NOMO-1 treated with dmso at 0.1 percent for 144 hours (cell line): ENCODE measurements around the gene FARS2.

Source experiments
- DNase-seq: peaks from one replicate; lab custom pipeline; 2025; ENCODE audit not compliant: unreplicated experiment; lab: John Stamatoyannopoulos, UW

The FARS2 gene

GRCh38 chr6:5248302-5249098, 12.8 kb upstream of the FARS2 start:
- DNase-seq: no peak

- DNase-seq: no peak
These were observed 11.7 kb upstream of the FARS2 start for GRCh38 chr6:5249451-5250122.

- DNase-seq: no peak
These were observed 10.9 kb upstream of the FARS2 start for GRCh38 chr6:5250451-5250850.

- DNase-seq: no peak
These were observed 10.4 kb upstream of the FARS2 start for GRCh38 chr6:5250911-5251310.

GRCh38 chr6:5256952-5257351, 4.4 kb upstream of the FARS2 start:
- no peak for DNase-seq

GRCh38 chr6:5257400-5257799, 3.9 kb upstream of the FARS2 start:
- DNase-seq: no peak

- no peak for DNase-seq
These were observed 1.9 kb upstream of the FARS2 start for GRCh38 chr6:5259428-5259827.

GRCh38 chr6:5260111-5260620, 1.1 kb upstream of the FARS2 start:
- DNase-seq: peak; percentile 68

- no peak for DNase-seq
These were observed 314 bp downstream of the FARS2 start for GRCh38 chr6:5261545-5262109.

- no peak for DNase-seq
These were observed 5.1 kb downstream of the FARS2 start for GRCh38 chr6:5266423-5266822.

GRCh38 chr6:5270093-5270680, 8.9 kb downstream of the FARS2 start:
- no peak for DNase-seq

GRCh38 chr6:5271926-5272325, 10.6 kb downstream of the FARS2 start:
- no peak for DNase-seq

GRCh38 chr6:5274231-5274630, 12.9 kb downstream of the FARS2 start:
- no peak for DNase-seq

GRCh38 chr6:5275497-5275896, 14.2 kb downstream of the FARS2 start:
- no peak for DNase-seq

GRCh38 chr6:5276581-5276980, 15.3 kb downstream of the FARS2 start:
- no peak for DNase-seq

- no peak for DNase-seq
These were observed 16.3 kb downstream of the FARS2 start for GRCh38 chr6:5277589-5277988.

- DNase-seq: no peak
These were observed 16.7 kb downstream of the FARS2 start for GRCh38 chr6:5278047-5278446.

- no peak for DNase-seq
These were observed 17.3 kb downstream of the FARS2 start for GRCh38 chr6:5278565-5279120.

GRCh38 chr6:5279891-5280338, 18.6 kb downstream of the FARS2 start:
- no peak for DNase-seq

GRCh38 chr6:5280920-5281319, 19.6 kb downstream of the FARS2 start:
- DNase-seq: no peak

- no peak for DNase-seq
These were observed 20.9 kb downstream of the FARS2 start for GRCh38 chr6:5282191-5282623.
